HepG2 (cell line): ENCODE results near the gene AAGAB. TPM values are rescaled to one million over a fixed set of nuclear protein-coding genes. Genes with fewer than 3 reads are reported as not detected.

Experiments used
- ATAC-seq: fragments of 200-7000 bp; cut with Tn5 transposase; 3 replicates; pipeline ENCODE4 v1.9.1; 2020; ENCODE audit warnings: mild to moderate bottlenecking, moderate library complexity
- BruUV-seq: library from RNA; stranded (reverse); fragments of 400-500 nt; replicated peaks from 2 replicates; lab custom pipeline; 2021; lab: Mats Ljungman, UMichigan
- CTCF ChIA-PET: fragments of 300-600 bp; formaldehyde crosslinking; extraction: SDS; loops from one replicate; lab custom pipeline; 2021; ENCODE audit warnings: low total read pairs, inconsistent platforms, low intra/inter-chr PET ratio; lab: Yijun Ruan, JAX
- POLR2A ChIA-PET: fragments of 350-600 bp; sonication (Branson Sonifier 250); formaldehyde crosslinking; loops from one replicate; lab custom pipeline; 2020; ENCODE audit warnings: antibody characterized with exemption, inconsistent platforms; lab: Yijun Ruan, JAX
- DNase-seq: peaks from one replicate; pipeline ENCODE4 v3.0.0-alpha.2; 2015; ENCODE audit warnings: low spot score
- FAIRE-seq: peaks from 3 replicates; lab custom pipeline; 2011; peaks lifted over from hg19 to GRCh38; lab: Jason Lieb, UNC
- H2AFZ ChIP-seq: one replicate; pipeline ENCODE4 v1.6.1; 2011; ENCODE audit warnings: low read length, inconsistent platforms
- H3K27ac ChIP-seq: fragments of 300-600 bp; 3 replicates; pipeline ENCODE4 v1.8.0; 2011; ENCODE audit warnings: mixed run types, mild to moderate bottlenecking, mixed read lengths, low read length, inconsistent platforms; ENCODE audit not compliant: insufficient read depth; ENCODE audit errors: extremely low read length
- H3K27me3 ChIP-seq, 2 experiments: fragments of 200-600 bp in 1 of 2; 2 replicates in 1 of 2; 3 replicates in 1 of 2; pipeline versions ENCODE4 v1.6.0 to v1.8.0; 2011; ENCODE audit warnings: low read length in 2 of 2, mild to moderate bottlenecking in 2 of 2, moderate library complexity in 2 of 2, inconsistent platforms in 1 of 2; ENCODE audit not compliant: insufficient read depth in 2 of 2, control insufficient read depth in 1 of 2
- H3K36me3 ChIP-seq, 2 experiments: fragments of 200-600 bp in 1 of 2; replicated peaks in 1 of 2; 2 replicates in 1 of 2; 3 replicates in 1 of 2; pipeline versions ENCODE4 v1.5.1 to v1.8.0; 2011; ENCODE audit warnings: low read length in 2 of 2, inconsistent platforms in 1 of 2; ENCODE audit not compliant: insufficient read depth in 2 of 2, control insufficient read depth in 1 of 2
- H3K4me1 ChIP-seq: 2 replicates; pipeline ENCODE4 v1.5.1; 2012; ENCODE audit warnings: low read length, inconsistent platforms; ENCODE audit not compliant: insufficient read depth
- H3K4me2 ChIP-seq: 2 replicates; pipeline ENCODE4 v1.6.0; 2011; ENCODE audit warnings: low read depth, low read length, inconsistent platforms
- H3K4me3 ChIP-seq, 3 experiments: fragments of 200-600 bp in 1 of 3; sonication (generic), shearing (Covaris generic) in 1 of 3; replicated peaks in 1 of 3; 2 replicates each; pipeline ENCODE4 v1.5.1; 2011 to 2016; ENCODE audit warnings: low read length in 3 of 3, inconsistent platforms in 2 of 3, low read depth in 2 of 3, mild to moderate bottlenecking in 2 of 3, control low read depth in 1 of 3, mixed read lengths in 1 of 3; ENCODE audit not compliant: insufficient read depth in 1 of 3
- H3K79me2 ChIP-seq: one replicate; pipeline ENCODE4 v1.6.1; 2011; ENCODE audit warnings: low read length, inconsistent platforms; ENCODE audit not compliant: insufficient read depth
- H3K9ac ChIP-seq: 2 replicates; pipeline ENCODE4 v1.6.0; 2011; ENCODE audit warnings: mild to moderate bottlenecking, low read depth, low read length, inconsistent platforms; ENCODE audit not compliant: insufficient read depth
- H3K9me3 ChIP-seq: 2 replicates; pipeline ENCODE4 v1.5.1; 2012; ENCODE audit warnings: mild to moderate bottlenecking, low read length
- H4K20me1 ChIP-seq: 2 replicates; pipeline ENCODE4 v1.6.0; 2011; ENCODE audit warnings: inconsistent platforms, mild to moderate bottlenecking, low read length, moderate library complexity; ENCODE audit not compliant: insufficient read depth
- ARID2 ChIP-seq: sonication (generic); formaldehyde crosslinking; IDR thresholded peaks from 2 replicates; pipeline ENCODE4 v1.8.1; 2022; ENCODE audit warnings: mild to moderate bottlenecking, missing genetic modification reagents, borderline replicate concordance
- HMG20A ChIP-seq: IDR thresholded peaks from 2 replicates; pipeline ENCODE4 v1.6.1; 2016; ENCODE audit warnings: borderline replicate concordance
- KDM6A ChIP-seq: IDR thresholded peaks from 2 replicates; pipeline ENCODE4 v1.6.1; 2016; ENCODE audit warnings: low read depth
- MAF1 ChIP-seq: sonication (generic); formaldehyde crosslinking; IDR thresholded peaks from 2 replicates; pipeline ENCODE4 v1.5.0; 2020; ENCODE audit warnings: missing genetic modification reagents, borderline replicate concordance
- MAFF ChIP-seq: IDR thresholded peaks from 2 replicates; pipeline ENCODE4 v1.6.1; 2011; ENCODE audit warnings: low read depth, low read length, improper control_type of control experiment
- NCOA5 ChIP-seq: sonication (generic); formaldehyde crosslinking; IDR thresholded peaks from 2 replicates; pipeline ENCODE4 v1.4.0; 2020; ENCODE audit warnings: missing genetic modification reagents
- PCBP1 ChIP-seq: fragments of 200-400 bp; formaldehyde crosslinking; IDR thresholded peaks from 2 replicates; pipeline ENCODE4 v1.6.1; 2017; ENCODE audit warnings: mild to moderate bottlenecking, low read depth, low read length, borderline replicate concordance
- PHF20 ChIP-seq: sonication (generic); formaldehyde crosslinking; IDR thresholded peaks from 2 replicates; pipeline ENCODE4 v1.5.0; 2020; ENCODE audit warnings: mild to moderate bottlenecking, missing genetic modification reagents
- PRMT3 ChIP-seq: sonication (generic); formaldehyde crosslinking; IDR thresholded peaks from 2 replicates; pipeline ENCODE4 v1.8.1; 2022; ENCODE audit warnings: low read depth, mild to moderate bottlenecking, moderate library complexity, missing genetic modification reagents, borderline replicate concordance
- SMAD9 ChIP-seq: sonication (generic); formaldehyde crosslinking; IDR thresholded peaks from 2 replicates; pipeline ENCODE4 v1.5.1; 2020; ENCODE audit warnings: mild to moderate bottlenecking, missing genetic modification reagents
- SRSF1 ChIP-seq: fragments of 200-400 bp; formaldehyde crosslinking; optimal IDR thresholded peaks from 2 replicates; pipeline ENCODE3; 2017; ENCODE audit warnings: mild to moderate bottlenecking, low read depth, low read length, moderate library complexity
- ZIK1 ChIP-seq: sonication (generic); formaldehyde crosslinking; IDR thresholded peaks from 2 replicates; pipeline ENCODE4 v1.5.0; 2020; ENCODE audit warnings: mild to moderate bottlenecking, low read depth, missing genetic modification reagents, borderline replicate concordance
- ZNF264 ChIP-seq: sonication (generic); formaldehyde crosslinking; IDR thresholded peaks from 2 replicates; pipeline ENCODE4 v1.4.0; 2020; ENCODE audit warnings: missing genetic modification reagents
- ZNF44 ChIP-seq: sonication (generic); formaldehyde crosslinking; IDR thresholded peaks from 2 replicates; pipeline ENCODE4 v1.5.1; 2020; ENCODE audit warnings: mild to moderate bottlenecking, missing genetic modification reagents
- ZNF841 ChIP-seq: sonication (generic); formaldehyde crosslinking; IDR thresholded peaks from 2 replicates; pipeline ENCODE4 v1.8.1; 2023; ENCODE audit warnings: missing genetic modification reagents, borderline replicate concordance
- ZNF878 ChIP-seq: sonication (generic); formaldehyde crosslinking; IDR thresholded peaks from 2 replicates; pipeline ENCODE4 v1.8.1; 2023; ENCODE audit warnings: mild to moderate bottlenecking, missing genetic modification reagents, moderate library complexity
- ZSCAN25 ChIP-seq: sonication (generic); formaldehyde crosslinking; IDR thresholded peaks from 2 replicates; pipeline ENCODE4 v1.8.0; 2022; ENCODE audit warnings: mild to moderate bottlenecking, missing genetic modification reagents
- ZSCAN29 ChIP-seq: sonication (generic); formaldehyde crosslinking; conservative IDR thresholded peaks from 2 replicates; pipeline ENCODE4 v1.4.0; 2020; ENCODE audit warnings: mild to moderate bottlenecking, missing genetic modification reagents
- WGBS: methylation state at CpG from one replicate; pipeline ENCODE4 v1.1.6; 2017; ENCODE audit warnings: low lambda C conversion rate; 5-methylcytosine and 5-hydroxymethylcytosine counted together
- in situ Hi-C: cut with HindIII; loops from 2 replicates; pipeline ENCODE4 v1.10.0; 2017; ENCODE audit warnings: low pct_unique_long_range_greater_than_20kb; ENCODE audit not compliant: extremely low pct_ligation_motif_present
- intact Hi-C: fragments of 100-400 bp; cut with micrococcal nuclease; formaldehyde crosslinking; loops from one replicate; pipeline ENCODE4 v1.10.0; 2022; ENCODE audit not compliant: unreplicated experiment
- polyA plus RNA-seq, 8 experiments: library from polyadenylated mRNA; depleted of rRNA in 3 of 8; stranded (reverse) in 7 of 8; unstranded in 1 of 8; fragments of >200 nt; fragmentation: Illumina TruSeq in 4 of 8; extraction: Trizol in 4 of 8; gene quantifications; 2 replicates each; pipeline versions ENCODE4 v1.2.1 to v1.2.3, GENCODE V29; 2011 to 2016; ENCODE audit warnings: low read depth in 4 of 8, missing spikeins in 1 of 8, mixed read lengths in 1 of 8; ENCODE audit not compliant: insufficient read depth in 1 of 8
- total RNA-seq, 5 experiments: library from RNA; depleted of rRNA; stranded (reverse); fragments of >200 nt; fragmentation: Illumina TruSeq; extraction: Trizol; gene quantifications; 2 replicates each; pipeline ENCODE4 v1.2.3, GENCODE V29; 2016; ENCODE audit warnings: low read depth in 1 of 5
- TF ChIP-seq, protein P1 (sequence below): sonication (generic); formaldehyde crosslinking; IDR thresholded peaks from 2 replicates; pipeline ENCODE4 v1.5.1; 2020; ENCODE audit warnings: missing genetic modification reagents, mild to moderate bottlenecking, borderline replicate concordance
- TF ChIP-seq, protein P2 (sequence below): sonication (generic); formaldehyde crosslinking; IDR thresholded peaks from 2 replicates; pipeline ENCODE4 v1.8.1; 2023; ENCODE audit warnings: missing genetic modification reagents, inconsistent platforms, borderline replicate concordance

The AAGAB gene
- total and polyA plus RNA-seq, 2 of the 13 experiments (the other 11 are each of a cell fraction or from before 2014, with no cell fraction given): 8.0 to 34.9 TPM

DNA sequence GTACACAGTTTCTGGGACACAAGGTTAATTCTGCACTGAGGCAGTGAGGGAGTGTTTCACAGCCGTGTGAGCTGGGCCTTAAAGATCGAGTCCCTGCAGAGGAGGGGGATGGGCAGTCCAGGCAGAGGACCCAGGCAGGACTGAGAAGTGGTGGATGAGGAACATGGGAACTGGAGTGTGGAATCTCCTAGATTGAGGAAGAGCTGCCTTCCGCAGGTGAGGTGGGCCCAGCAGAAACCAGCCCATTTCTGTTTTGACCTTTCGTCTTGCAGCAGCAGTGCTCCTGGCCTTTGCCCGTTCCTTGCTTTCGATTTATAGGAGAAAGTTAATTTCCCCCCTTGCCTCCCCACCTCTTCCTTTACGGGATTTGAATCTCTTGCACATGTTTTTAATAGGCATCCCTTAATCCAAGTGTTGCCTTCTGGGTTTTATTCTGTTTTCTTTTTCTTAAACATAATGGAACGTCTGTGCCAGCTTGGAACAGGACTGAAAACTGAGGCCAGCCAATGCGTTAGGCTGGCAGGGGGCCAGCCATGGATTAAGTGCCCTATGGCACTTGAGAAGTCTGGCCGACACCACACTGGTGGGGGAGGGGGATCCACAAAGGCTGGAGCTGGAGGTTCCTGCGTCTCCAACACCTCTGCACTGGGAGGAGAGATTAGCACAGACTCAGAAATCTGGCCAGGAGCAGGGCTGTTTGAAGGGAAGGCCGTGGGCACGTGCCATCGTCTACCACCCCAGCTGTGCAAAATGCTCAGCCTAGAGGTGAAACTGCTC lies 78.1 kb downstream of the AAGAB start:
- in situ Hi-C loops (no loop called here), intact Hi-C loops (no loop called here)
- Histone ChIP-seq H3K79me2 (no peaks in the 10 kb centered on the region), H3K4me1 (no peaks in the 10 kb centered on the region), H3K27me3 (no peaks in the 10 kb centered on the region), H3K4me2 (no peak overlapping the region), H3K9ac (no peak overlapping the region), H3K36me3 (peaks cover 20 to 72% of the 10 kb centered on the region in 2 experiments), H4K20me1 (no peaks in the 10 kb centered on the region), H3K27ac (no peak overlapping the region), H3K9me3 (no peaks in the 10 kb centered on the region), H3K4me3 (no peak overlapping the region), H2AFZ (no peak overlapping the region)
- TF ChIP-seq SMAD9 (CRISPR knock-in tag) (no peak), ZNF264 (no peak), MAFF (no peak), ZSCAN25 (CRISPR knock-in tag) (no peak), ZNF44 (CRISPR knock-in tag) (no peak), ARID2 (no peak), SRSF1 (no peak), ZNF878 (CRISPR knock-in tag) (no peak), ZNF841 (CRISPR knock-in tag) (no peak), ZIK1 (CRISPR knock-in tag) (no peak), PHF20 (CRISPR knock-in tag) (no peak), HMG20A (CRISPR knock-in tag) (no peak), PCBP1 (no peak), NCOA5 (CRISPR knock-in tag) (no peak), MAF1 (CRISPR knock-in tag) (no peak), KDM6A (CRISPR knock-in tag) (no peak), ZSCAN29 (CRISPR knock-in tag) (no peak), PRMT3 (CRISPR knock-in tag) (no peak)
- TF ChIP-seq, protein P1, sequence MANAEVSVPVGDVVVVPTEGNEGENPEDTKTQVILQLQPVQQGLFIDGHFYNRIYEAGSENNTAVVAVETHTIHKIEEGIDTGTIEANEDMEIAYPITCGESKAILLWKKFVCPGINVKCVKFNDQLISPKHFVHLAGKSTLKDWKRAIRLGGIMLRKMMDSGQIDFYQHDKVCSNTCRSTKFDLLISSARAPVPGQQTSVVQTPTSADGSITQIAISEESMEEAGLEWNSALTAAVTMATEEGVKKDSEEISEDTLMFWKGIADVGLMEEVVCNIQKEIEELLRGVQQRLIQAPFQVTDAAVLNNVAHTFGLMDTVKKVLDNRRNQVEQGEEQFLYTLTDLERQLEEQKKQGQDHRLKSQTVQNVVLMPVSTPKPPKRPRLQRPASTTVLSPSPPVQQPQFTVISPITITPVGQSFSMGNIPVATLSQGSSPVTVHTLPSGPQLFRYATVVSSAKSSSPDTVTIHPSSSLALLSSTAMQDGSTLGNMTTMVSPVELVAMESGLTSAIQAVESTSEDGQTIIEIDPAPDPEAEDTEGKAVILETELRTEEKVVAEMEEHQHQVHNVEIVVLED (CRISPR knock-in tag): no peak
- TF ChIP-seq, protein P2, sequence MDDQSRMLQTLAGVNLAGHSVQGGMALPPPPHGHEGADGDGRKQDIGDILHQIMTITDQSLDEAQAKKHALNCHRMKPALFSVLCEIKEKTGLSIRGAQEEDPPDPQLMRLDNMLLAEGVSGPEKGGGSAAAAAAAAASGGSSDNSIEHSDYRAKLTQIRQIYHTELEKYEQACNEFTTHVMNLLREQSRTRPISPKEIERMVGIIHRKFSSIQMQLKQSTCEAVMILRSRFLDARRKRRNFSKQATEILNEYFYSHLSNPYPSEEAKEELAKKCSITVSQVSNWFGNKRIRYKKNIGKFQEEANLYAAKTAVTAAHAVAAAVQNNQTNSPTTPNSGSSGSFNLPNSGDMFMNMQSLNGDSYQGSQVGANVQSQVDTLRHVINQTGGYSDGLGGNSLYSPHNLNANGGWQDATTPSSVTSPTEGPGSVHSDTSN (CRISPR knock-in tag): no peak
- BruUV-seq: no TSS peak
- CTCF ChIA-PET: no interaction called here
- no peak for FAIRE-seq
- no peak for DNase-seq
- ATAC-seq: no peak
- 96% methylated on average over 12 of the region's 14 CpGs for WGBS
- POLR2A ChIA-PET: no interaction called here
